WTC11 (cell line): Measurements from ENCODE around the gene NDUFA13. TPM values are rescaled to one million over a fixed set of nuclear protein-coding genes. Genes with fewer than 3 reads are reported as not detected.

Experiments
- ATAC-seq: fragments of 200-7000 bp; cut with Tn5 transposase; 2 replicates; pipeline ENCODE4 v1.10.0; 2021; ENCODE audit warnings: mild to moderate bottlenecking, moderate library complexity
- CTCF ChIA-PET: fragments of 300-600 bp; sonication (Branson Sonifier 250); formaldehyde crosslinking; loops from one replicate; lab custom pipeline; 2021; ENCODE audit warnings: antibody characterized with exemption; lab: Charles Lee
- POLR2A ChIA-PET: fragments of 350-600 bp; sonication (Branson Sonifier 250); formaldehyde crosslinking; loops from one replicate; lab custom pipeline; 2021; ENCODE audit warnings: antibody characterized with exemption; lab: Charles Lee
- DNase-seq: peaks from one replicate; pipeline ENCODE4 v3.0.0; 2021; ENCODE audit warnings: low spot score
- H3K27ac Mint-ChIP-seq: 2 replicates; pipeline ENCODE4 v1.8.0; 2021; ENCODE audit warnings: mixed read lengths
- H3K27me3 Mint-ChIP-seq: 2 replicates; pipeline ENCODE4 v1.8.0; 2021; ENCODE audit warnings: low read depth, mild to moderate bottlenecking, moderate library complexity, mixed read lengths
- H3K36me3 Mint-ChIP-seq: 2 replicates; pipeline ENCODE4 v1.8.0; 2021; ENCODE audit warnings: mixed read lengths
- H3K4me1 Mint-ChIP-seq: 2 replicates; pipeline ENCODE4 v1.8.0; 2022; ENCODE audit warnings: mixed read lengths
- H3K4me3 Mint-ChIP-seq: 2 replicates; pipeline ENCODE4 v1.8.0; 2021; ENCODE audit warnings: mild to moderate bottlenecking, moderate library complexity, mixed read lengths
- H3K9me3 Mint-ChIP-seq: 2 replicates; pipeline ENCODE4 v1.8.0; 2021; ENCODE audit warnings: mixed read lengths
- ATF1 ChIP-seq: sonication (generic); formaldehyde crosslinking; IDR thresholded peaks from 2 replicates; pipeline ENCODE4 v1.8.1; 2023; ENCODE audit warnings: mild to moderate bottlenecking, moderate library complexity, missing genetic modification reagents
- CREB1 ChIP-seq: sonication (generic); formaldehyde crosslinking; IDR thresholded peaks from 2 replicates; pipeline ENCODE4 v1.8.0; 2023; ENCODE audit warnings: mild to moderate bottlenecking, missing genetic modification reagents
- EMX1 ChIP-seq: fragments of 250-450 bp; sonication (Bioruptor Pico); IDR thresholded peaks from 2 replicates; pipeline ENCODE4 v1.8.0; 2021; ENCODE audit warnings: mild to moderate bottlenecking
- FOXJ3 ChIP-seq: sonication (generic); formaldehyde crosslinking; IDR thresholded peaks from 2 replicates; pipeline ENCODE4 v1.9.0; 2021; ENCODE audit warnings: missing genetic modification reagents, mild to moderate bottlenecking, borderline replicate concordance
- HMGA2 ChIP-seq: fragments of 250-450 bp; sonication (Bioruptor Pico); IDR thresholded peaks from 2 replicates; pipeline ENCODE4 v1.4.0; 2021; ENCODE audit warnings: mild to moderate bottlenecking, moderate library complexity
- IRF2 ChIP-seq: sonication (generic); formaldehyde crosslinking; IDR thresholded peaks from 2 replicates; pipeline ENCODE4 v1.8.0; 2022; ENCODE audit warnings: low read depth, missing genetic modification reagents, borderline replicate concordance
- NFE2L1 ChIP-seq: sonication (generic); formaldehyde crosslinking; IDR thresholded peaks from 2 replicates; pipeline ENCODE4 v1.8.1; 2023; ENCODE audit warnings: missing genetic modification reagents
- PRRX2 ChIP-seq: fragments of 250-450 bp; sonication (Bioruptor Pico); IDR thresholded peaks from 2 replicates; pipeline ENCODE4 v1.8.0; 2021; ENCODE audit warnings: mild to moderate bottlenecking
- ZNF121 ChIP-seq: sonication (generic); formaldehyde crosslinking; IDR thresholded peaks from 2 replicates; pipeline ENCODE4 v1.8.0; 2023; ENCODE audit warnings: missing genetic modification reagents
- ZNF263 ChIP-seq: sonication (generic); formaldehyde crosslinking; IDR thresholded peaks from 2 replicates; pipeline ENCODE4 v1.8.1; 2022; ENCODE audit warnings: low read depth, mild to moderate bottlenecking, moderate library complexity, missing genetic modification reagents
- total RNA-seq: library from RNA; stranded (reverse); gene quantifications from 3 replicates; pipeline ENCODE4 v1.2.3, GENCODE V29; 2021
- TF ChIP-seq, protein P1 (sequence below): sonication (generic); formaldehyde crosslinking; IDR thresholded peaks from 2 replicates; pipeline ENCODE4 v1.8.0; 2023; ENCODE audit warnings: mild to moderate bottlenecking, missing genetic modification reagents
- TF ChIP-seq, protein P2 (sequence below): sonication (generic); formaldehyde crosslinking; conservative IDR thresholded peaks from 2 replicates; pipeline ENCODE4 v1.8.1; 2022; ENCODE audit warnings: mild to moderate bottlenecking, missing genetic modification reagents
- TF ChIP-seq, protein P3 (sequence below): sonication (generic); formaldehyde crosslinking; IDR thresholded peaks from 2 replicates; pipeline ENCODE4 v1.8.1; 2023; ENCODE audit warnings: mild to moderate bottlenecking, missing genetic modification reagents, moderate library complexity
- TF ChIP-seq, protein P4 (sequence below): fragments of 250-450 bp; sonication (Bioruptor Pico); conservative IDR thresholded peaks from 2 replicates; pipeline ENCODE4 v1.9.0; 2021; ENCODE audit warnings: mild to moderate bottlenecking
- TF ChIP-seq, protein P5 (sequence below): fragments of 250-450 bp; sonication (Bioruptor Pico); IDR thresholded peaks from 2 replicates; pipeline ENCODE4 v1.8.0; 2021; ENCODE audit warnings: mild to moderate bottlenecking

NDUFA13 gene
- total RNA-seq, 1 experiment from 2014 or later = 519 TPM

DNA sequence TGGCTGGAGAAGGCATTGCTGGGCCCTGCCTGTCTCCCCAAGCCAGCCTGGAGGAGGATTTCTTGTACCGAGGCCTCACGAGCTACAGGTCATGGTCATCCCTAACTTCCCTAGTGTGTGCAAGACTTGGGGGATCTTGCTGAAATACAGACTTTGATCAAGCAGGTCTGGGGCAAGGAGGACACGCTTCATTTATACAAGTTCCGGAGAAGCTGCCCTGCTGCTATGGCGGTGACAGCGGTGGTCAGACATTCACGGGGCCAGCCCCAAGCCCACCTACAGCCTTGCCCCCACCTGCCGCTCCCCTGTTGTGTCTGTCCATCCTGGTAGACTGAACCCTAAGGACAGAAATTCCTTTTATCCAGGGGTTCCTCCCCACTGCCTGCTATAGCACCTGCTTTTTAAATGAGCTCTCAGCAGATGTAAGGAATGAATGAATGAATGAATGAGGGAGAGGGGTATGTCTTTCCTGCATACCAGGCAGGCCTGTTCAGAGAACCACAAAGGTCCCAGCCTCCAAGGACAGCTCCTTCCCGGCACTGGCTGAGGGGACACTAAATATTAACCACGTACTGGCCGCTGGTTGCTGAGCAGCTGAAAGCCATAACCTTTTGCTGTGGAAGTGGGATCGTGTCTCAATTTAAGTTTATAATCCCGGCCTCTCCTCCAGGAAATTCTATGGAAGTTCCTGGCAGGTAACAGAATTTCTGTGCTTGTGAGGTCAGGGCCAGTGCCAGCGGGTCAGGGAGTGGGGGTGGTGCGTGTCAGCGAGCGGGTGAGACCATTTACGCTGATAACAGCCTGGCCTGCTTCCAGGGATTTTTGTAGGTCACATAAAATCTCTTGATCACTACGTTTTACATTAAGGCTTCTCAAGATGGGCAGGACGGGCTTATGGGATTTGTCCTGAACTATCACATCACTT is 27.8 kb upstream of the NDUFA13 start:
- DNase-seq (no peak), ATAC-seq (no peak)
- peaks cover 12% of the 10 kb centered on the region for H3K36me3 Mint-ChIP-seq
- H3K4me1 Mint-ChIP-seq = peaks cover 53% of the 10 kb centered on the region
- H3K27me3 Mint-ChIP-seq = no peaks in the 10 kb centered on the region
- CTCF ChIA-PET = interaction anchor here (0.7 to 5.2 kb wide), 10 partner anchors 13 to 146 kb away, joined by 3 to 84 read pairs (median 6); no protein-coding TSS in a partner anchor
- H3K4me3 Mint-ChIP-seq = peak overlapping the region; percentile 9; the same call in 1 of the 2 replicates
- H3K9me3 Mint-ChIP-seq = no peaks in the 10 kb centered on the region
- POLR2A ChIA-PET = interaction anchor here (1.7 to 2.2 kb wide), 3 partner anchors 13 to 83 kb away, joined by 5 to 8 read pairs (median 5); partner anchors contain the start of gene GATAD2A
- peak overlapping the region; percentile 99 for H3K27ac Mint-ChIP-seq
- no peak for TF ChIP-seq ATF1 (CRISPR knock-in tag)
- TF ChIP-seq CREB1 (CRISPR knock-in tag) = no peak
- TF ChIP-seq, protein P1, sequence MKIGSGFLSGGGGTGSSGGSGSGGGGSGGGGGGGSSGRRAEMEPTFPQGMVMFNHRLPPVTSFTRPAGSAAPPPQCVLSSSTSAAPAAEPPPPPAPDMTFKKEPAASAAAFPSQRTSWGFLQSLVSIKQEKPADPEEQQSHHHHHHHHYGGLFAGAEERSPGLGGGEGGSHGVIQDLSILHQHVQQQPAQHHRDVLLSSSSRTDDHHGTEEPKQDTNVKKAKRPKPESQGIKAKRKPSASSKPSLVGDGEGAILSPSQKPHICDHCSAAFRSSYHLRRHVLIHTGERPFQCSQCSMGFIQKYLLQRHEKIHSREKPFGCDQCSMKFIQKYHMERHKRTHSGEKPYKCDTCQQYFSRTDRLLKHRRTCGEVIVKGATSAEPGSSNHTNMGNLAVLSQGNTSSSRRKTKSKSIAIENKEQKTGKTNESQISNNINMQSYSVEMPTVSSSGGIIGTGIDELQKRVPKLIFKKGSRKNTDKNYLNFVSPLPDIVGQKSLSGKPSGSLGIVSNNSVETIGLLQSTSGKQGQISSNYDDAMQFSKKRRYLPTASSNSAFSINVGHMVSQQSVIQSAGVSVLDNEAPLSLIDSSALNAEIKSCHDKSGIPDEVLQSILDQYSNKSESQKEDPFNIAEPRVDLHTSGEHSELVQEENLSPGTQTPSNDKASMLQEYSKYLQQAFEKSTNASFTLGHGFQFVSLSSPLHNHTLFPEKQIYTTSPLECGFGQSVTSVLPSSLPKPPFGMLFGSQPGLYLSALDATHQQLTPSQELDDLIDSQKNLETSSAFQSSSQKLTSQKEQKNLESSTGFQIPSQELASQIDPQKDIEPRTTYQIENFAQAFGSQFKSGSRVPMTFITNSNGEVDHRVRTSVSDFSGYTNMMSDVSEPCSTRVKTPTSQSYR (CRISPR knock-in tag) = no peak
- no peak for TF ChIP-seq EMX1 (CRISPR knock-in tag)
- TF ChIP-seq FOXJ3 (CRISPR knock-in tag) = no peak
- TF ChIP-seq ZNF263 = no peak
- no peak for TF ChIP-seq ZNF121 (CRISPR knock-in tag)
- TF ChIP-seq NFE2L1 (CRISPR knock-in tag) = no peak
- TF ChIP-seq, protein P2, sequence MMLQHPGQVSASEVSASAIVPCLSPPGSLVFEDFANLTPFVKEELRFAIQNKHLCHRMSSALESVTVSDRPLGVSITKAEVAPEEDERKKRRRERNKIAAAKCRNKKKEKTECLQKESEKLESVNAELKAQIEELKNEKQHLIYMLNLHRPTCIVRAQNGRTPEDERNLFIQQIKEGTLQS (CRISPR knock-in tag) = no peak
- TF ChIP-seq HMGA2 = no peak
- TF ChIP-seq, protein P3, sequence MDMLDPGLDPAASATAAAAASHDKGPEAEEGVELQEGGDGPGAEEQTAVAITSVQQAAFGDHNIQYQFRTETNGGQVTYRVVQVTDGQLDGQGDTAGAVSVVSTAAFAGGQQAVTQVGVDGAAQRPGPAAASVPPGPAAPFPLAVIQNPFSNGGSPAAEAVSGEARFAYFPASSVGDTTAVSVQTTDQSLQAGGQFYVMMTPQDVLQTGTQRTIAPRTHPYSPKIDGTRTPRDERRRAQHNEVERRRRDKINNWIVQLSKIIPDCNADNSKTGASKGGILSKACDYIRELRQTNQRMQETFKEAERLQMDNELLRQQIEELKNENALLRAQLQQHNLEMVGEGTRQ (CRISPR knock-in tag) = no peak
- TF ChIP-seq, protein P4, sequence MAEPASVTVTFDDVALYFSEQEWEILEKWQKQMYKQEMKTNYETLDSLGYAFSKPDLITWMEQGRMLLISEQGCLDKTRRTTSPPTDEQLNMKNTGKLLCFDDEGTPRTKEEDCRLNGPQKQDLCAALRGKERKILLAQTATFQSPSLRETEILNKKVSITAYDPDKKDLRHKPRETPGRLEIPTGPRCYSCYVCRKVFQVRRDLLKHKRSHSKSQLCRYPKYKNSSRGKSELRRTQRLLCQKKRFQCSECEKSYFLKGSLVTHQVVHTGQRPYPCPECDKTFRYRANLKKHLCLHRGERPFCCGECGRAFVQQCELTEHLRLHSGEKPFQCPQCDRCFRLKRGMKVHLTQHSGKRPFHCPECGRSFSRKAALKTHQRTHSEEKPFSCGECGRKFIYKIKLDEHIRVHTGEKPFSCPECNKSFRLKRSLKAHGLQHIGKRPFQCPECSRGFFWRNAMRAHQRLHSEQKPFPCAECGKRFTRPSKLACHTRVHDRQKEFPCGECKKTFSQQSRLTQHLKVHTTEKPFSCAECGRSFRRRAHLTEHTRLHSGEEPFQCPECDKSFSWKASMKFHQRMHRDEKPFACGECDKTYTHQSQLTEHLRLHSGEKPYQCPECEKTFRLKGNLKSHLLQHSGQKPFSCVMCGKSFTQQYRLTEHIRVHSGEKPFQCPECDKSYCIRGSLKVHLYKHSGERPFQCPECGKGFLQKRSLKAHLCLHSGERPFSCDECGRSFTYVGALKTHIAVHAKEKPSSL (CRISPR knock-in tag) = no peak
- no peak for TF ChIP-seq IRF2 (CRISPR knock-in tag)
- TF ChIP-seq, protein P5, sequence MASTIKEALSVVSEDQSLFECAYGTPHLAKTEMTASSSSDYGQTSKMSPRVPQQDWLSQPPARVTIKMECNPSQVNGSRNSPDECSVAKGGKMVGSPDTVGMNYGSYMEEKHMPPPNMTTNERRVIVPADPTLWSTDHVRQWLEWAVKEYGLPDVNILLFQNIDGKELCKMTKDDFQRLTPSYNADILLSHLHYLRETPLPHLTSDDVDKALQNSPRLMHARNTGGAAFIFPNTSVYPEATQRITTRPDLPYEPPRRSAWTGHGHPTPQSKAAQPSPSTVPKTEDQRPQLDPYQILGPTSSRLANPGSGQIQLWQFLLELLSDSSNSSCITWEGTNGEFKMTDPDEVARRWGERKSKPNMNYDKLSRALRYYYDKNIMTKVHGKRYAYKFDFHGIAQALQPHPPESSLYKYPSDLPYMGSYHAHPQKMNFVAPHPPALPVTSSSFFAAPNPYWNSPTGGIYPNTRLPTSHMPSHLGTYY = no peak
- TF ChIP-seq PRRX2 (CRISPR knock-in tag) = no peak
- TF ChIP-seq, all 79 proteins: peak for 0
